ENCODE measurements around the gene MVP.
A peak's percentile ranks its signal among the peaks of the same experiment; 100 is the strongest.

The MVP gene

DNA sequence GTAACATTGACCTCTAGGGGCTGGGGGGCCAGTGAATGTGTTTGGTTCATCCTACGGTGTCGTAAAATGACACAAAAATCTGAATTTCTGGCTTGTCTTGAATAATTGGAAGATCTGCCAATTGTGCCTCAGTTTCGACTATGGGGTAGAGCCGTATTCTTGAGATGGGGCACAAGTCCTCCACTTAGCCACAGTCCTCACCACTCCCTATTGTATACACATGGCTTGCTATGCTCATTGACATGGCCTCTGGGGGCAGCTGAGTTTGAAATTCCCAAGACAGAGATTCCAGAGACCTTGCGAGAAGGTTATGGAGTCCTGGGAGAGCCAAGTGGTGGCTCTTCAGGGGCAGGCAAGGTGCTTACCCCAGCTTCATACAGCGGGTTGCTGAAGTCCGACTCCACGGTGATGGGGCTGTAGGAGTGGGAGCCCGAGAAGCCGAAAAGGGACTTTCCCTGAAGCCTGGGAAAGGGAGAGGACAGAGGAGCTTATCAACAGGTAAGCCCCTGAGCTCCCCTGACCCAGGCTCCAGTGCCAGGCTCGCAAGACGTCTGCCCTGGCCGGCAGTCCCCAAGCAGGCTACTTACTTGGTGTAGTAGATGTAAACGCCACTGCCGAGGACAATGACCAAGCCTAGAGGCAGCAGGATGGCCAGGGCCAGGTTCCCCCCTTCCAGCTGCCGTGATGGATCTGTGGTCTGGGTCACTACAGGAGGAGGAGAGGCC lies 51.7 kb downstream of the MVP start:
- DNase-seq (ENCODE audit: low spot score): no peak
- in situ Hi-C loops (cut with MboI; ENCODE audit: low sequenced_read_pairs, unreplicated experiment): no loop called here
- TF ChIP-seq, protein P1, sequence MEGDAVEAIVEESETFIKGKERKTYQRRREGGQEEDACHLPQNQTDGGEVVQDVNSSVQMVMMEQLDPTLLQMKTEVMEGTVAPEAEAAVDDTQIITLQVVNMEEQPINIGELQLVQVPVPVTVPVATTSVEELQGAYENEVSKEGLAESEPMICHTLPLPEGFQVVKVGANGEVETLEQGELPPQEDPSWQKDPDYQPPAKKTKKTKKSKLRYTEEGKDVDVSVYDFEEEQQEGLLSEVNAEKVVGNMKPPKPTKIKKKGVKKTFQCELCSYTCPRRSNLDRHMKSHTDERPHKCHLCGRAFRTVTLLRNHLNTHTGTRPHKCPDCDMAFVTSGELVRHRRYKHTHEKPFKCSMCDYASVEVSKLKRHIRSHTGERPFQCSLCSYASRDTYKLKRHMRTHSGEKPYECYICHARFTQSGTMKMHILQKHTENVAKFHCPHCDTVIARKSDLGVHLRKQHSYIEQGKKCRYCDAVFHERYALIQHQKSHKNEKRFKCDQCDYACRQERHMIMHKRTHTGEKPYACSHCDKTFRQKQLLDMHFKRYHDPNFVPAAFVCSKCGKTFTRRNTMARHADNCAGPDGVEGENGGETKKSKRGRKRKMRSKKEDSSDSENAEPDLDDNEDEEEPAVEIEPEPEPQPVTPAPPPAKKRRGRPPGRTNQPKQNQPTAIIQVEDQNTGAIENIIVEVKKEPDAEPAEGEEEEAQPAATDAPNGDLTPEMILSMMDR (IDR thresholded peaks at IDR 0.05; ENCODE audit: borderline replicate concordance, control extremely low read depth, extremely low read depth, insufficient read depth, missing control alignments): no peak

DNA sequence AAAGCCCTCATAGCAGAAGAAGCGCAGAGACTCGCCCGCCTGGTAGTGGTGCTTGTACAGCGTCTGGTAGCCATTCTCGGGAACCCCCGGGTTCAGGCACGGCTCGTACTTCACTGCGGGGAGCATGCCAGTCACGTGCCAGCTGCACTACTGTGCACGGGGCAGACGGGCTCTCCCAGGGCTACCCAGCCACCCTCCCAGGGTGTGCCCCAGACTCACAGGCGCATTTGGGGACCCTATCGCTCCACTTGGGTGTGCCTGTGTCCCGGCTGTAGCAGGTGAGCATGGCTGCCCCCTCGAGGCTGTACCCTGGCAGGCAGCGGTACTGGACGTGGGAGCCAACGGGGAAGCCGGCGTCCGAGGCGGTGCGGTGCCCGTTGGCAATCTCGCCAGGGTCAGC lies 53.1 kb downstream of the MVP start:
- DNase-seq (ENCODE audit: low spot score): no peak
- TF ChIP-seq, protein P1 (IDR thresholded peaks at IDR 0.05; ENCODE audit: borderline replicate concordance, control extremely low read depth, extremely low read depth, insufficient read depth, missing control alignments): no peak
- in situ Hi-C loops (cut with MboI; ENCODE audit: low sequenced_read_pairs, unreplicated experiment): no loop called here

DNA sequence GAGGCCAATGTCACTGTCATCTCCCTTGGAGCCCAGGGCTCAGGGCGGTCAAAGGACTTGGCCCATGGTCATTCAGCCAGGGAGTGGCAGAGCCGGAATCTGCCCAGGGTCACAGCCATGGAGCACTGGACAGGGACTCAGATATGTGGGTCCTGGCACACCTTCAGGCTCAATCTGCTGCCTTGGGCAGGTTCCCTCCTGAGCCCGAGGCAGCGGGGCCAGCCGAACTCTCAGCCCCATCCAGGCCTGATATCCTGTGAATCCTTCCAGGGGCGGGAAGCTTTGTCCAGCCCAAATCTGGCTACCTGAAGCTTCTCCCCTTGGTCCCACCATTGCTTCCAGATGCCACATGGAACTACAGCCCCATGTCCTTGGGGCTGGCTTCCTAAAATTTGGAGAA lies 54.9 kb downstream of the MVP start:
- DNase-seq (ENCODE audit: low spot score): no peak
- in situ Hi-C loops (cut with MboI; ENCODE audit: low sequenced_read_pairs, unreplicated experiment): no loop called here
- TF ChIP-seq, protein P1 (IDR thresholded peaks at IDR 0.05; ENCODE audit: borderline replicate concordance, control extremely low read depth, extremely low read depth, insufficient read depth, missing control alignments): no peak

DNA sequence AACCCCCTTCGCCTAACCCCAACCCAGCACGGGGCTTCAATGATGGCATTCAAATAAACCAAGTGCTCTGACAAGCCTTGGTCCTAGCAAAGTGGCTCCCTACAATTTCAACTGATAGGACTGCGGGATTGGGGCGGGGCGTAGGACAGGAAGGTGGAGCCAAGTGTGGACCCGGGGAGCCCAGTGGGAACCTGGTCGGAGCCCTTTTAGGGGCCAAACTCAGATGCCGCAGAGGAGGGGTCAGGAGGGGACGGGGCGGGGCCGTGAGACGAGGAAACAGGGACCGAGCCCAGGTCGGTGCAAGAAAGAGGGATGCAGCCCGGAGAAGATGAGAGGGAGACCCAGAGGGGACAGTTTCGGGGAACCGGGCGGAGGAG lies 55.9 kb downstream of the MVP start:
- in situ Hi-C loops (cut with MboI; ENCODE audit: low sequenced_read_pairs, unreplicated experiment): no loop called here
- no peak for DNase-seq (ENCODE audit: low spot score)

DNA sequence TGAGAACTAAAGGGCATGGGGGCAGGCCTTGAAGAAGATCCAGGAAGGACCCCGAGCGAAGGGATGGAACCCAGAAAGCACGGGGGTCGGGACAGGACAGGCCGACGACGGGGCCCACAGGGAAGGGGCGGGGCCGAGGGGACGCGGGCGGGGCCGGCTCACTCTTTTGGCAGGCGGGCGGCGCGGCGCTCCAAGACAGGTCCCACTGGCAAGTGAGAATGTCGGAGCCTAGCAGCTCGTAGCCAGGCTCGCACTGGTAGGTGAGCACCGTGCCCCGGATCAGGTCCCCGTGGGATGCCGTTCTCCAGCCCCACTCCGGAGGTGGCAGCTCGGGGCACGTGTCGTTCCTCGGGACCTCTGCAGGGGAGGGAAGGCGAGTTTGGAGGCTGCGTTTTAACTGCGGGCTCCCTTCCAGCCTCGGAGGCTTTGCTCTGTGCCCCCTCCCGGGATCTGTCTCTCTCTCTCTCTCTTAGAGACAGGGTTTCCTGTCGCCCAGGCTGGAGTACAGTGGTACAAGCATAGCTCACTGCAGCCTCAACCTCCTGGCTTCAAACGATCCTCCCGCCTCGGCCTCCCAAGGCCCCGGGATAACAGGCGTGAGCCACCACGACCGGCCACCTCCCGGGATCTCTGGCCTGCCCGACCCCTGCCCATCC lies 56.5 kb downstream of the MVP start:
- in situ Hi-C loops (cut with MboI; ENCODE audit: low sequenced_read_pairs, unreplicated experiment): no loop called here
- TF ChIP-seq, protein P1 (IDR thresholded peaks at IDR 0.05; ENCODE audit: borderline replicate concordance, control extremely low read depth, extremely low read depth, insufficient read depth, missing control alignments): no peak

More for the DNA sequence above, 55.9 kb downstream of the MVP start:
- TF ChIP-seq, protein P1 (IDR thresholded peaks at IDR 0.05; ENCODE audit: borderline replicate concordance, control extremely low read depth, extremely low read depth, insufficient read depth, missing control alignments): no peak

DNA sequence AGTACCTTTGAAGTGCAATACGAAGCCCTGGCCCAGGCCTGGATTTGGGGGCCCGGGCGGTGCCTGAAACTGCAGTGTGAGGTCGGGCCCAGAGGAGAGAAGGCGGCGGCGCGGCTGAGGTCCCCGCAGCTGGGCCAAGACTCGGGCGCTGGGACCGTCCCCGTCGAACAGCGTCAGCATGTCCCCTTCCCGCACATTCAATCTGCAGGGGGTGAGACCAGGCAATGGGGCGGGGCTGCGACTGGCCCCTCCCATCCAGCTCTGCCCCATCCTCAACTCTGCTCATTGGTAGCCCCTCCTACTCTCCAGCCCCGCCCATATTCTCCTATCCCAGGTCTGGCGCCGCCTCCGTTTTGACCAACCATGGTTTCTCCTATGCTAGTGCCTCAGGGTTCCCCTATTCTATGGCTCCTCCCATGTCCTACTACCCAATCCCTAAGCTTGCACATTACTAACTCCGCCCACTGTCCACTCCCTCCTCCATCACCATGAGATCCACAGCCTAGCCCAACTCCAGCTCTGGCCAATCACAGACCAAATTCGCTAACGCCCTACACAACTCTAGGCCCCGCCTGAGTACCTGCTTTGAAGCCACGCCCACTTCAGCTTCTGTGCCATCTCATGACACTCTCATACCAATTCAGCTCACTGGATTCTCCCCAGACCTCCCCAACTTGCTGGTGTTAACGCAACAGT lies 57.2 kb downstream of the MVP start:
- peak; percentile 82 for DNase-seq (ENCODE audit: low spot score)
- in situ Hi-C loops (cut with MboI; ENCODE audit: low sequenced_read_pairs, unreplicated experiment): no loop called here
- TF ChIP-seq, protein P1 (IDR thresholded peaks at IDR 0.05; ENCODE audit: borderline replicate concordance, control extremely low read depth, extremely low read depth, insufficient read depth, missing control alignments): no peak

More for the DNA sequence above, 56.5 kb downstream of the MVP start:
- peak; percentile 53 for DNase-seq (ENCODE audit: low spot score)

Measured in GM13976 (cell line).